Breast epithelium (tissue), 4 donors: ENCODE data around the gene CAPN15. TPM values are rescaled to one million over a fixed set of nuclear protein-coding genes. Genes with fewer than 3 reads are reported as not detected.

Experiments used
- DNase-seq, 2 donors: peaks; one replicate each; pipeline ENCODE4 v3.0.0-alpha.2; 2019; ENCODE audit warnings: low spot score in 2 of 2
- H3K27ac ChIP-seq, 2 donors: fragments of 200-600 bp; sonication (generic) in 1 of 2; one replicate each; pipeline ENCODE4 v1.5.1; 2016 to 2019; ENCODE audit warnings: mild to moderate bottlenecking in 1 of 2
- H3K27me3 ChIP-seq, 2 donors: fragments of 200-600 bp; sonication (generic) in 1 of 2; one replicate each; pipeline versions ENCODE4 v1.5.1 to v1.6.0; 2017 to 2019; ENCODE audit warnings: control low read depth in 1 of 2, mild to moderate bottlenecking in 1 of 2
- H3K36me3 ChIP-seq: fragments of 200-600 bp; one replicate; pipeline ENCODE4 v1.5.1; 2019
- H3K4me1 ChIP-seq, 2 donors: fragments of 200-600 bp; sonication (generic); one replicate each; pipeline ENCODE4 v1.5.1; 2016 to 2019; ENCODE audit warnings: control low read depth in 1 of 2
- H3K4me3 ChIP-seq, 3 donors: fragments of 200-600 bp; sonication (generic); 1 replicate in 2 of 3; 2 replicates in 1 of 3; pipeline ENCODE4 v1.5.1; 2016 to 2019; ENCODE audit warnings: mild to moderate bottlenecking in 3 of 3, moderate library complexity in 2 of 3
- H3K9me3 ChIP-seq, 2 donors: fragments of 200-600 bp; sonication (generic) in 1 of 2; one replicate each; pipeline ENCODE4 v1.5.1; 2016 to 2019; ENCODE audit warnings: control low read depth in 1 of 2
- CTCF ChIP-seq, 3 donors: fragments of 450-650 bp; IDR thresholded peaks; one replicate each; pipeline ENCODE4 v1.5.1; 2016 to 2017; ENCODE audit warnings: antibody characterized with exemption in 3 of 3, mild to moderate bottlenecking in 3 of 3, moderate library complexity in 3 of 3
- POLR2A ChIP-seq: fragments of 450-650 bp; IDR thresholded peaks from one replicate; pipeline ENCODE4 v1.6.1; 2016; ENCODE audit warnings: antibody characterized with exemption, mild to moderate bottlenecking, moderate library complexity
- POLR2AphosphoS5 ChIP-seq, 3 donors: sonication (generic); formaldehyde crosslinking; IDR thresholded peaks; one replicate each; pipeline ENCODE4 v1.6.1; 2017; ENCODE audit warnings: antibody characterized with exemption in 3 of 3
- intact Hi-C: fragments of 100-400 bp; cut with DNase I; formaldehyde crosslinking; loops from one replicate; pipeline ENCODE4 v1.15.1; 2023; ENCODE audit warnings: low total_unique reads
- total RNA-seq, 3 donors: library from RNA; depleted of rRNA; stranded (reverse); fragments of >200 nt; gene quantifications; one replicate each; pipeline ENCODE4 v1.1.0, GENCODE V29; 2016

CAPN15 gene
- total RNA-seq, 3 donors from 2014 or later: 15.4 to 27.2 (median 15.5) TPM

- TF ChIP-seq POLR2A: no peak
- TF ChIP-seq POLR2AphosphoS5 (IDR thresholded peaks at IDR 0.05): no peak
- no peak for TF ChIP-seq CTCF (IDR thresholded peaks at IDR 0.05)
- Histone ChIP-seq H3K27me3 (no peaks in the 10 kb centered on the region), H3K27ac (no peak overlapping the region), H3K9me3 (no peaks in the 10 kb centered on the region), H3K4me3 (no peak overlapping the region), H3K4me1 (peaks cover 2 to 13% of the 10 kb centered on the region in 2 donors), H3K36me3 (no peaks in the 10 kb centered on the region)
- intact Hi-C loops: no loop called here
- no peak for DNase-seq
Observed at GRCh38 chr16:583470-583814, 55.9 kb downstream of the CAPN15 start.

GRCh38 chr16:583815-584591 lies 56.5 kb downstream of the CAPN15 start:
- no peak for DNase-seq
- H3K27ac ChIP-seq: no peak overlapping the region
- H3K4me3 ChIP-seq: no peak overlapping the region
- peaks cover 2 to 13% of the 10 kb centered on the region in 2 donors for H3K4me1 ChIP-seq
- intact Hi-C loops: no loop called here
- H3K9me3 ChIP-seq: no peaks in the 10 kb centered on the region
- TF ChIP-seq CTCF (IDR thresholded peaks at IDR 0.05): no peak
- no peak for TF ChIP-seq POLR2AphosphoS5 (IDR thresholded peaks at IDR 0.05)
- no peak for TF ChIP-seq POLR2A
- H3K36me3 ChIP-seq: no peaks in the 10 kb centered on the region
- no peaks in the 10 kb centered on the region for H3K27me3 ChIP-seq

GRCh38 chr16:585351-585750 lies 57.8 kb downstream of the CAPN15 start:
- H3K27ac ChIP-seq: no peak overlapping the region
- DNase-seq: no peak
- H3K36me3 ChIP-seq: no peaks in the 10 kb centered on the region
- H3K4me1 ChIP-seq: peaks cover 2 to 13% of the 10 kb centered on the region in 2 donors
- TF ChIP-seq CTCF (IDR thresholded peaks at IDR 0.05) (peak in 1 of 3 donors; percentile 8), POLR2A (no peak), POLR2AphosphoS5 (IDR thresholded peaks at IDR 0.05) (no peak)
- H3K27me3 ChIP-seq: no peaks in the 10 kb centered on the region
- intact Hi-C loops: no loop called here
- H3K4me3 ChIP-seq: no peak overlapping the region
- H3K9me3 ChIP-seq: no peaks in the 10 kb centered on the region

GRCh38 chr16:586047-586644 lies 58.6 kb downstream of the CAPN15 start:
- H3K4me1 ChIP-seq: peaks cover 2 to 13% of the 10 kb centered on the region in 2 donors
- H3K4me3 ChIP-seq: no peak overlapping the region
- no peak for TF ChIP-seq POLR2AphosphoS5 (IDR thresholded peaks at IDR 0.05)
- TF ChIP-seq POLR2A: no peak
- TF ChIP-seq CTCF (IDR thresholded peaks at IDR 0.05): no peak
- no peaks in the 10 kb centered on the region for H3K9me3 ChIP-seq
- no peak overlapping the region for H3K27ac ChIP-seq
- no peaks in the 10 kb centered on the region for H3K36me3 ChIP-seq
- no peak for DNase-seq
- intact Hi-C loops: no loop called here
- no peaks in the 10 kb centered on the region for H3K27me3 ChIP-seq
